Measurements from ENCODE around the gene UTP15. TPM values are rescaled to one million over a fixed set of nuclear protein-coding genes. Genes with fewer than 3 reads are reported as not detected.

UTP15 gene, protein sequence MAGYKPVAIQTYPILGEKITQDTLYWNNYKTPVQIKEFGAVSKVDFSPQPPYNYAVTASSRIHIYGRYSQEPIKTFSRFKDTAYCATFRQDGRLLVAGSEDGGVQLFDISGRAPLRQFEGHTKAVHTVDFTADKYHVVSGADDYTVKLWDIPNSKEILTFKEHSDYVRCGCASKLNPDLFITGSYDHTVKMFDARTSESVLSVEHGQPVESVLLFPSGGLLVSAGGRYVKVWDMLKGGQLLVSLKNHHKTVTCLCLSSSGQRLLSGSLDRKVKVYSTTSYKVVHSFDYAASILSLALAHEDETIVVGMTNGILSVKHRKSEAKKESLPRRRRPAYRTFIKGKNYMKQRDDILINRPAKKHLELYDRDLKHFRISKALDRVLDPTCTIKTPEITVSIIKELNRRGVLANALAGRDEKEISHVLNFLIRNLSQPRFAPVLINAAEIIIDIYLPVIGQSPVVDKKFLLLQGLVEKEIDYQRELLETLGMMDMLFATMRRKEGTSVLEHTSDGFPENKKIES
- 13.8 and 16.6 TPM in 2 replicates for total RNA-seq

GRCh38 chr5:73565139-73565968 is at the start of gene UTP15, which contains the start of gene ANKRA2:
Gene UTP15, plus strand, starts transcription at chr5:73565743. Its CDS starts 1,602 bp downstream, at chr5:73567345.
Gene ANKRA2, minus strand, starts transcription at chr5:73565639. Its CDS starts 2,758 bp downstream, at chr5:73562881.

DNA sequence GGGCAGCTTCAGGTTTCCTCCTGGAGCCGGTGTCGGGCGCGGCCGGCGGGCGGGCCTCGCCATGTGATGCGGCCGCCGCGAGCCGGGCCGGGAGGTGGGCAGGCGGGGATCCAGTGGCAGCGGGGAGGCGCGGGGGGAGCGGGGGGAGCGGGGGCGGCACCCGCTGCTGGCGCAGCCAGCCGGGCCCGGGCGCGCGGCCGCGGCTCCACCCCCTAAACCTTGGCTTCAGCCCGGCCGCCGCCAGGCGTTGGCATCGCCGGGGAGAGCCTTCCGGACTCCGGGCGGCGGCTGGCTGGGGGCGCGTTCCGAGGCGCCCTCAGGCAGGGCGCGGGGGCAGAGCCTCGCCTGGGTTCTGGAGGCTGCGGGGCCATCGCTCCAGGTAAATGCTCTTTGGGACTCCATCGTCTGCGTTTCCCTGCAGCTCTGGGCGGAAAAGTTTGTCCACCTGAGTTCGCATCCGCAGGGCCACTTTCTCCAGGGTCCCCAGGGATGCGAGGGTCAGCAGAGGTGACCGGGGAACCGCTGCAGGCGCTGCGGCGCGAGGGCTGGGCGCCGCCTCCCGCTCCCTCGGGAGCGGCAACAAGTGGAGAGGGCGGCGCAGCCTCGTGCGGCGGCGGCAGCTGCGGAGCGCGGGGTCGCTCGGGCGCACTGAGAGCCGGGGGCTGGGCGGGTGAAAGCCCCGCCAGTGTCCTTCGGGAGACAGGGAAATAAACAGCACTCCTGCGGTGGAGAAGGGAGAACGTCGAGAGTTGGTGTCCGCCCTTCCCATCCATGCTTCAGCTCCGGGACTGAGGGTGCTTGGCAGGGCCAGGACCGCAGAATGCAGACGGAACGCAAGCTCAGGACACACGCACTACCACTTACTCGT is 60.6 kb downstream of the UTP15 start, which contains the start of gene ARHGEF28:
ARHGEF28 (plus strand) TSS at position 253 of the 868 bp plus-strand sequence. CDS start 58,656 bp downstream, outside the sequence.

Other genes with a start within 250 kb of the UTP15 start
- 0.09 and 0.11 TPM in 2 replicates for gene FOXD1, start 117.0 kb upstream of the UTP15 start, total RNA-seq
- gene BTF3, start 67.3 kb upstream of the UTP15 start, total RNA-seq: 225 and 332 TPM in 2 replicates
- 13.1 and 15.6 TPM in 2 replicates for gene ANKRA2, start 104 bp upstream of the UTP15 start, total RNA-seq
- gene ARHGEF28, start 60.5 kb downstream of the UTP15 start, total RNA-seq: 36.6 and 52.0 TPM in 2 replicates